ENCODE data around the gene KLRD1. TPM values are rescaled to one million over a fixed set of nuclear protein-coding genes. Genes with fewer than 3 reads are reported as not detected.

KLRD1 gene, protein sequence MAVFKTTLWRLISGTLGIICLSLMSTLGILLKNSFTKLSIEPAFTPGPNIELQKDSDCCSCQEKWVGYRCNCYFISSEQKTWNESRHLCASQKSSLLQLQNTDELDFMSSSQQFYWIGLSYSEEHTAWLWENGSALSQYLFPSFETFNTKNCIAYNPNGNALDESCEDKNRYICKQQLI
- polyA plus RNA-seq (2013, experiment 1 of 2): not detected
- polyA plus RNA-seq (2013, experiment 2 of 2): not detected

DNA sequence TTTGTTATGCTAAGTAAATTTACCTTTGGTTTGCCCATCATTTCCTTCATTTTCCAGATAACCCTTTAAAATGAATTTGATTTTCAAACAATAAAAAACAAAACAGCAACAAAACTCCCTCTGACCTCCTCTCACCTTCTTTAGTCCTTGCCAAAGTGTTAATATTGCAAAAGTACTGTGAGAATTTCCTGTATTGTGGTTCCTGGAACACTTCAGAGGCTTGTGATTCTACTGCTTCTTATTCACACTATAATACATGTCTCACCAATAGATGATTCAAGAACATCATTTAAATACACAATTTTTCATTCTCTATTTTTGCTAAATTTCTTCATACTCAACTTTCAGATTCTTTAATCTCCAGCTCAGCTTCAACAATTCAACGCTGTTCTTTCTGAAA lies at the start of gene KLRD1:
KLRD1 (plus strand) TSS at position 241 of the 400 bp plus-strand sequence. CDS start 208 bp downstream, outside the sequence.
- 95% methylated on average over 1 of the region's 1 CpG for WGBS
- H3K4me3 ChIP-seq (ENCODE audit: low read length): no peak within 1 kb of the TSS
- no peaks in the 10 kb centered on the region for H3K36me3 ChIP-seq (ENCODE audit: insufficient read depth, low read length)
- peaks cover 7% of the 10 kb centered on the region for H3K4me1 ChIP-seq (ENCODE audit: insufficient read depth, low read length)
- H3K27ac ChIP-seq (ENCODE audit: low read depth, low read length): no peak within 1 kb of the TSS
- no peak within 1 kb of the TSS for H3K9ac ChIP-seq (ENCODE audit: low read depth, low read length)
- H3K9me3 ChIP-seq (ENCODE audit: insufficient read depth, low read depth, low read length): peaks cover 2% of the 10 kb centered on the region; the same call in 1 of the 2 replicates
- no peaks in the 10 kb centered on the region for H3K27me3 ChIP-seq (ENCODE audit: insufficient read depth, low read length)

DNA sequence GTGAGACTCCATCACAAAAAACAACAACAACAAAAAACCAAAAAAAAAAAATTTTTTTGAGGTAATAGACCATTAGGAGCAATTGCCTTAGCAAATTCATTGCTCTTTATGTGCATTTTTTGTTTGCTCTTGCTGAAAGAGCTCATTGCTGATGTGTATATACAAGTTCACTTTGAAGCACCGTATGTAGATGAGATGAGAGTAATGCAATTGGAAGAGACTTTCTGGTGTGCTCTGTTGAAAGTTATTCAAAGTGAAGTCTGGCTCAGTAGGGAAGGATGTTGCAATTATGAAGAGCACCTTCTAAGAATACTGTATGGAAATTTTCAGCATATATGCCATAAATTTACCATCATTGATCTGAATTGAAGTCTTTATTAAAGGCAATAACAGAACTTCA lies 46.7 kb upstream of the KLRD1 start:
- Histone ChIP-seq H3K27me3 (ENCODE audit: insufficient read depth, low read length) (no peaks in the 10 kb centered on the region), H3K4me3 (ENCODE audit: low read length) (no peak overlapping the region), H3K36me3 (ENCODE audit: insufficient read depth, low read length) (no peaks in the 10 kb centered on the region), H3K4me1 (ENCODE audit: insufficient read depth, low read length) (no peaks in the 10 kb centered on the region), H3K9ac (ENCODE audit: low read depth, low read length) (no peak overlapping the region), H3K9me3 (ENCODE audit: insufficient read depth, low read depth, low read length) (peaks cover 7% of the 10 kb centered on the region; the same call in 1 of the 2 replicates), H3K27ac (ENCODE audit: low read depth, low read length) (no peak overlapping the region)
- 0% methylated on average over 1 of the region's 1 CpG for WGBS

DNA sequence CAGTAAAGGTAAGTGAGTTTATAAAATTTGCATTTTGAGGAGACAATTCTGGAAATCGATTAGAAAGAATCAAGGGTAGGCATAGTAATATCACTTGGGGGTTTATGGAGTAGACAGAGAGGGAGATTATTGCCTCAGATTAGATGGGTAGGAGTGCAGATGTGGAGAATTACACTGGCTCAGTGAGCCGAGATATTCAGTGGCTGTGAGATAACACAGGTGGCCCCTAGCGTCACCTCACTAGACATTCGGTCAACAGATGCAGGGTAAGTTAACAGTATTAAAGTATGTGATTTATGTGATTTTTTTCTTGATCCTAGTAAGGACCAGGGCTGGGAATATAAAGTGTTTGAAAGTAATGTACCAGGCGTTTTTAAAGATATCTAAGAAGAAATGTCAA lies 39.6 kb upstream of the KLRD1 start:
- 93% methylated on average over 5 of the region's 5 CpGs for WGBS
- Histone ChIP-seq H3K36me3 (ENCODE audit: insufficient read depth, low read length) (no peaks in the 10 kb centered on the region), H3K9me3 (ENCODE audit: insufficient read depth, low read depth, low read length) (no peaks in the 10 kb centered on the region), H3K9ac (ENCODE audit: low read depth, low read length) (no peak overlapping the region), H3K27ac (ENCODE audit: low read depth, low read length) (no peak overlapping the region), H3K4me1 (ENCODE audit: insufficient read depth, low read length) (no peaks in the 10 kb centered on the region), H3K4me3 (ENCODE audit: low read length) (no peak overlapping the region), H3K27me3 (ENCODE audit: insufficient read depth, low read length) (no peaks in the 10 kb centered on the region)

DNA sequence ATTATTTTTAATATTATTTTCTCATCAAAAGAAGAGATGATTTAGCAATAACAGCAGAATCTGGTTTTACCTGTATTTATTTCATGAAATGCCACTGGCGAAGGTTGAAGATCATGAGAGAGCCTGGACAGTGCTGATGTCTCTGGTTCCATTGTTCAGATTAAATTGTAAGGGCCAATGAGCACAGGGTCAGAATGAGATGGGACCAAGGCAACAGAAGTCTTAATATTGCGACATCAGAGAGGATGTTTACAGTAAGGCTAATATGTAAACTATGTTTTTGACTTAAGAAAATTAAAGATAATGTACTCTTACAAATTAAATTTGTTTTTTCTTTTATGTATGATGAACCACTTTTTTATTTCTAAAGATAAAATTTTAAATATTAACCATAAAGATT lies 35.2 kb upstream of the KLRD1 start:
- H3K4me3 ChIP-seq (ENCODE audit: low read length): no peak overlapping the region
- no peaks in the 10 kb centered on the region for H3K9me3 ChIP-seq (ENCODE audit: insufficient read depth, low read depth, low read length)
- no peaks in the 10 kb centered on the region for H3K36me3 ChIP-seq (ENCODE audit: insufficient read depth, low read length)
- H3K27ac ChIP-seq (ENCODE audit: low read depth, low read length): no peak overlapping the region
- H3K4me1 ChIP-seq (ENCODE audit: insufficient read depth, low read length): no peaks in the 10 kb centered on the region
- WGBS: 90% methylated on average over 2 of the region's 2 CpGs
- H3K27me3 ChIP-seq (ENCODE audit: insufficient read depth, low read length): no peaks in the 10 kb centered on the region
- H3K9ac ChIP-seq (ENCODE audit: low read depth, low read length): no peak overlapping the region

DNA sequence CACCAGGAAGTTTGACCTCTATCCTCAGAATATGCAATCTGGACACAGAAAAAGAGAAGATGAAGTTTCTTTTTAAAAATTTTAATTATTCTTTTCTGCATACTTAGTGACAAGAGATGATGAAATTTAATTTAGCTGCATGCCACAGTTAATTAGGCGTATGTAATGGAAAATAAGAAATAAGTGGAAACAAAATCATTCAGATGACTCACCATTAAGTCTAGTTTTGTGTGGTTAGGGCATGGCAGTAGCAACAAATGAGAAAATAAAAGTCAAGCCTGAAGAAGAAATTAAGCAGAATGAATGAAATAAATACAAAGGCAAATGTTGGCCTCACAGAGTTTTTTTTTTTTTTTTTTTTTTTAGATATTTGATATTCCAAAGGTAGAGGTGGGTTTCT lies 30.9 kb upstream of the KLRD1 start:
- Histone ChIP-seq H3K9ac (ENCODE audit: low read depth, low read length) (no peak overlapping the region), H3K9me3 (ENCODE audit: insufficient read depth, low read depth, low read length) (no peaks in the 10 kb centered on the region), H3K4me1 (ENCODE audit: insufficient read depth, low read length) (no peaks in the 10 kb centered on the region), H3K27ac (ENCODE audit: low read depth, low read length) (no peak overlapping the region), H3K4me3 (ENCODE audit: low read length) (no peak overlapping the region), H3K36me3 (ENCODE audit: insufficient read depth, low read length) (no peaks in the 10 kb centered on the region), H3K27me3 (ENCODE audit: insufficient read depth, low read length) (no peaks in the 10 kb centered on the region)
- 100% methylated on average over 1 of the region's 1 CpG for WGBS

DNA sequence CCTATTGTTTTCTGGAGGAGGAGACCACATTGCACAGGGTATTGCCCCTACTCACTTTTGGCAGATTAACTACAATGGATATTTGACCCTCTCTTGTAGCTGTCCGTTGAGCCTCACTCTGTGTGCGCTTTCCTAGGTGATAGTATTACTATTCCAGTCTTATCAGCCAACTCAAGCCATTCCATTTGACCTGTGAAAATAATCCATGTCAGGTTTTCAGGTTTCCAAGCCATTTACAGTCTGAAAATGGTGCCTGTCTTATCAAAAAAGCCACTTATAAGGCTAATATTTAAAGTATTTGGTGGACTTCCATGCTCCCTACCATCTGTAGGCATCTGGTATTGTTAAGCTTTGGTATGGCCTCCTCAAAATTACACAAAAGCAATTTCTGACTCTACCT lies 29.6 kb upstream of the KLRD1 start:
- Histone ChIP-seq H3K4me3 (ENCODE audit: low read length) (no peak overlapping the region), H3K27ac (ENCODE audit: low read depth, low read length) (no peak overlapping the region), H3K9ac (ENCODE audit: low read depth, low read length) (no peak overlapping the region), H3K9me3 (ENCODE audit: insufficient read depth, low read depth, low read length) (no peaks in the 10 kb centered on the region), H3K4me1 (ENCODE audit: insufficient read depth, low read length) (no peaks in the 10 kb centered on the region), H3K36me3 (ENCODE audit: insufficient read depth, low read length) (no peaks in the 10 kb centered on the region), H3K27me3 (ENCODE audit: insufficient read depth, low read length) (no peaks in the 10 kb centered on the region)
- WGBS: 96% methylated on average over 2 of the region's 2 CpGs

DNA sequence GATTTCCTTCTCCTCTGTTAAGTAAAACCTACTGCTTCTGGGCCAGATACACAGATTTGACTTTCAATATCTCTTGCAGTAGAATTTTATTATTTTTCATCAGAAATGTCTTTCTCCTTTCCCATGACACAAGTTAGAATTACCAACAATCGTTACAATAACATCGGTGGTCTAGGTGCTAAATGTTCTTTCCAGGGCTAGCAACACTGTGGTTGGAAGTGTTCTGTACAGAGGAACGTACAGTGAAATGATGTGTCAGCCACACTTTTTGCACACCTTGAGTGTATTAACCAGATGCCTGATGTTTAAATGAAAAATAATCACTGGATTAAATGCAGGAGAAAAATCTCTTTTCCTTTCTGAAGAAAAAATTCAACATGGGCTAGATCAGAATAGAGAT lies 27.7 kb upstream of the KLRD1 start:
- Histone ChIP-seq H3K36me3 (ENCODE audit: insufficient read depth, low read length) (no peaks in the 10 kb centered on the region), H3K9me3 (ENCODE audit: insufficient read depth, low read depth, low read length) (no peaks in the 10 kb centered on the region), H3K9ac (ENCODE audit: low read depth, low read length) (no peak overlapping the region), H3K27ac (ENCODE audit: low read depth, low read length) (no peak overlapping the region), H3K27me3 (ENCODE audit: insufficient read depth, low read length) (no peaks in the 10 kb centered on the region), H3K4me3 (ENCODE audit: low read length) (no peak overlapping the region), H3K4me1 (ENCODE audit: insufficient read depth, low read length) (no peaks in the 10 kb centered on the region)
- 95% methylated on average over 3 of the region's 3 CpGs for WGBS

DNA sequence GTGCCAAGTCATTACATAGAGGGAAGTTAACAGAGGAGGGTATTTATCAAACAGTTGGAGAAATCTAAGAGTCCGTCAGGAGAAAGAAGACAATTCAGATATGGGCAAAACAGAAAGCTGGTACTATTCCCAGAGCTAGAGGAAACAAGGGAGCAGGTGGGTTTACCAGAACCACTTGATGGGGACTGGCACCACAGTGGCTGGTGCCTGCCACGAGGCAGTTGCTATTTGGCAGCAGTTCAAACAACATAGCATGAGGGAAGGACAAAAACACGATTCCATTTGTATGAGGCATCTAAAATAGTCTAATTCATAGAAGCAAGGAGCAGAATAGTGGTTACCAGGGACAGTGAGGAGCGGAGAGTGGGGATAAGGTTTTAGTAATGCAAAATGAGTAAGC lies 24.6 kb upstream of the KLRD1 start:
- H3K27me3 ChIP-seq (ENCODE audit: insufficient read depth, low read length): no peaks in the 10 kb centered on the region
- 92% methylated on average over 4 of the region's 4 CpGs for WGBS

DNA sequence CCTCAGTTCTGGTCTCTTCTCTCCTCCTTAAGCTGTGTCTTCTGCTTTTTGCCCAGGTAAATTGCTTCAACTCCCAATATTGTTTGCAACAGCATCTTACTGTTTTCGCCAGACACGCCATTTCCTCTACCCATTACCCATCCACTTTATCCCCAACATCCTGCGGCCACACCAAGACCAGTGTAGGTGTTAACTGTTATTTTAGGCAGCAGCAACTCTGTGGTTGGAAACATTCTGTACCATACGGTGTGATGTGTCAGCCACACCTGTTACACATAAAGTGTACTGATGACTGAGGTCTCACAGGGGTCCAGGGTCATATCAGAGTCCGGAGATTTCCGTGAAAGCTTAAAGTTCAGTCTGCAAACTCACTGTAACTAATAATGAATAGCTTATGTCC lies 21.8 kb upstream of the KLRD1 start:
- Histone ChIP-seq H3K27ac (ENCODE audit: low read depth, low read length) (no peak overlapping the region), H3K9ac (ENCODE audit: low read depth, low read length) (no peak overlapping the region), H3K27me3 (ENCODE audit: insufficient read depth, low read length) (no peaks in the 10 kb centered on the region), H3K4me3 (ENCODE audit: low read length) (no peak overlapping the region), H3K36me3 (ENCODE audit: insufficient read depth, low read length) (no peaks in the 10 kb centered on the region), H3K4me1 (ENCODE audit: insufficient read depth, low read length) (no peaks in the 10 kb centered on the region), H3K9me3 (ENCODE audit: insufficient read depth, low read depth, low read length) (no peaks in the 10 kb centered on the region)
- WGBS: 73% methylated on average over 6 of the region's 6 CpGs

More for the DNA sequence above, 24.6 kb upstream of the KLRD1 start:
- H3K36me3 ChIP-seq (ENCODE audit: insufficient read depth, low read length): no peaks in the 10 kb centered on the region
- H3K9me3 ChIP-seq (ENCODE audit: insufficient read depth, low read depth, low read length): no peaks in the 10 kb centered on the region
- H3K4me1 ChIP-seq (ENCODE audit: insufficient read depth, low read length): no peaks in the 10 kb centered on the region
- H3K27ac ChIP-seq (ENCODE audit: low read depth, low read length): no peak overlapping the region
- no peak overlapping the region for H3K4me3 ChIP-seq (ENCODE audit: low read length)
- no peak overlapping the region for H3K9ac ChIP-seq (ENCODE audit: low read depth, low read length)

DNA sequence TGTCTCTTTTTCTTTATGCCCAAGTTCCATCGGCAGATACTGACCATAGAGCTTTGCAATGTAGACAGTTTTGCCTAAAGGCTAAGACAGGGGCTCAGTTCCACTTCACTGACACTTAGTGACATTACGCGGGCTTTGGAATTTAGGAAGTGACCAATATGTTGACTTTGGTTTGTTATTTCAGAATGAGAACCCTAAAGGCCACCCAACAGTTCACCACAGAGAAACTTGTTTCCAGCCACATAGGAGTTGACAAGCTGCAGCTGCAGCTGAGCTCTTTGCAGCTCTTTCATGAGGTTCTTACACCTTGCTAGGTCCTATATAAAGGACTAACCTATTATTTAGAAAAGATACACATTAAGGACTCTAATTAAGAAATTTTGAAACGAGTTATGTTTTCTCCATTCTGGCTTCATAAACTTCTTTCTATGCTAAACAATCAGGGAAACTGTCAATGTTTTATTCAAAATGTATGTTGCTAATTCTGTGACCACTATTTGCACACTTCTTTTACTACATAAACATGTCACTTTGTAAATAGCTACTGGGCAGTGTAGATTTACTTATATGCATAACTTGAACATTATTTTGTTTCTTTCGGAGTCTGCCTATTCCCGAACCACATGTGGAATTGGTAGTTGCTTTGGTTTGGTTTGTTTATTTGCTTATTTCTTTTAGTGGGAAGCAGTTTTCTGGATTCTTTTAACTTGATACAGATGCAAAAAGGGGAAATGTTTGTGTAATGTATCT lies 18.5 kb upstream of the KLRD1 start:
- H3K4me3 ChIP-seq (ENCODE audit: low read length): no peak overlapping the region
- no peaks in the 10 kb centered on the region for H3K27me3 ChIP-seq (ENCODE audit: insufficient read depth, low read length)
- no peak overlapping the region for H3K9ac ChIP-seq (ENCODE audit: low read depth, low read length)
- WGBS: 90% methylated on average over 5 of the region's 6 CpGs
- no peaks in the 10 kb centered on the region for H3K4me1 ChIP-seq (ENCODE audit: insufficient read depth, low read length)
- no peak overlapping the region for H3K27ac ChIP-seq (ENCODE audit: low read depth, low read length)
- H3K9me3 ChIP-seq (ENCODE audit: insufficient read depth, low read depth, low read length): no peaks in the 10 kb centered on the region
- no peaks in the 10 kb centered on the region for H3K36me3 ChIP-seq (ENCODE audit: insufficient read depth, low read length)

DNA sequence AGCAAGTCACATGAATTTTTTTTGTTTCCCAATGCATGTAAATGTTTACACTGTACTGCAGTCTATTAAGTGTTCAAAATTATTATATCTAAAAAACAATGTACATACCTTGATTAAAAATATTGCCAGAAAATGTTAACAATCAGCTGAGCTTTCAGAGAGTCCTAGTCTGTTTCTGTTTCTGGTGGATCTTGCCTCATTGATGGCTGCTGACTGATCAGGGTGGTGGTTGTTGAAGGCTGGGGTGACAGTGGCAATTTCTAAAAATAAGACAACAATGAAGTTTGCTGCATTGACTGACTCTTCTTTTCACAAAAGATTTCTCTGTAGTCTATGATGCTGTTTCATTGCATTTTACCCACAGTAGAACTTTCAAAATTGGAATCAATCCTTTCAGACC lies 16.6 kb upstream of the KLRD1 start:
- Histone ChIP-seq H3K9ac (ENCODE audit: low read depth, low read length) (no peak overlapping the region), H3K27me3 (ENCODE audit: insufficient read depth, low read length) (no peaks in the 10 kb centered on the region), H3K27ac (ENCODE audit: low read depth, low read length) (no peak overlapping the region), H3K9me3 (ENCODE audit: insufficient read depth, low read depth, low read length) (no peaks in the 10 kb centered on the region), H3K4me1 (ENCODE audit: insufficient read depth, low read length) (no peaks in the 10 kb centered on the region), H3K36me3 (ENCODE audit: insufficient read depth, low read length) (no peaks in the 10 kb centered on the region), H3K4me3 (ENCODE audit: low read length) (no peak overlapping the region)

Data from HUES64 (cell line).